ENCODE results near the gene FRMD4A.

DNA sequence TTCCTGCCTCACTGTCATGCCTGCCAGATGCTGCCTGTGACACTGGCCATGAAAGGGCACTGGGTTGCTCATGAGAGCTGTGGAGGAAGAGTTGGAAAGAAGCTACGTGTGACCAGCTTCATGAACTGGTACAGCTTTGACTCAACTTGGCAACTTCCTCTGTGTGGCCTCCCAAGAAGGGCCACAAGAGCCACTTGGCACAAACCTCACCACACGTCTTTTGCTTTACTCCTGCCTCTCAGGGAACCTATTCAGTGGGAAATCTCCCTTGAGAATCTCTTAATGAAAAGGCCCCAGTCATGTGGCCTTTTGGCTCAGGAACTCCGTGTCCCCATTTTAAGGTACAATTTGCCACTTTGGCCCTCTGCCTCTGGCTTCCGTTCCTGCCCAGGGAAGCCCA, 54.5 kb downstream of the FRMD4A start:
- TF ChIP-seq, protein P1, sequence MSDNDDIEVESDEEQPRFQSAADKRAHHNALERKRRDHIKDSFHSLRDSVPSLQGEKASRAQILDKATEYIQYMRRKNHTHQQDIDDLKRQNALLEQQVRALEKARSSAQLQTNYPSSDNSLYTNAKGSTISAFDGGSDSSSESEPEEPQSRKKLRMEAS (IDR thresholded peaks at IDR 0.05), result no peak
- no peak for TF ChIP-seq NFIC (IDR thresholded peaks at IDR 0.05)
- no peak for TF ChIP-seq EP300 (IDR thresholded peaks at IDR 0.05; ENCODE audit: borderline replicate concordance)
- no peak for TF ChIP-seq CEBPB (IDR thresholded peaks at IDR 0.05)
- TF ChIP-seq TAF1 (IDR thresholded peaks at IDR 0.05; ENCODE audit: low read depth), result no peak
- no peak for TF ChIP-seq CREB1 (IDR thresholded peaks at IDR 0.05; ENCODE audit: low read depth)

All from Ishikawa (cell line).